GM12872 (cell line): ENCODE data around the gene NADK2.

ENCODE experiments used
- TF ChIP-seq, protein P1 (sequence below): IDR thresholded peaks from 3 replicates; pipeline ENCODE4 v1.5.1; 2011; ENCODE audit warnings: low read depth, mild to moderate bottlenecking, low read length, moderate library complexity; ENCODE audit not compliant: insufficient read depth

NADK2 gene

DNA sequence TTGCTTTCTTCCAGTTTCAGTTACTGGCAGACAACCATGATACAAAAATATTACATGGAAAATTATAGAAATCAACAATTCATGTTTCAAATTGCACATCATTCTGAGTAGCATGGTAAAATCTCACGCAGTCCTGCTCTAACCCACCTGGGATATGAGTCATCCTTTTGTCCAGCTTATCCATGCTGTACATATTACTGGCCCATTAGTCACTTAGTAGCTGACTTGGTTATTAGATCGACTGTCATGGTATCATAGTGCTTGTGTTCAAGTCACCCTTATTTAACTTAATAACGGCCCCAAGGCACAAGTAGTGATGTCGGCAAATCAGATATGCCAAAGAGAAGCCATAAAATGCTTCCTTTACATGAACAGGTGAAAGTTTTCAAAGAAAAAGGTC, 41.2 kb downstream of the NADK2 start:
- TF ChIP-seq, protein P1, sequence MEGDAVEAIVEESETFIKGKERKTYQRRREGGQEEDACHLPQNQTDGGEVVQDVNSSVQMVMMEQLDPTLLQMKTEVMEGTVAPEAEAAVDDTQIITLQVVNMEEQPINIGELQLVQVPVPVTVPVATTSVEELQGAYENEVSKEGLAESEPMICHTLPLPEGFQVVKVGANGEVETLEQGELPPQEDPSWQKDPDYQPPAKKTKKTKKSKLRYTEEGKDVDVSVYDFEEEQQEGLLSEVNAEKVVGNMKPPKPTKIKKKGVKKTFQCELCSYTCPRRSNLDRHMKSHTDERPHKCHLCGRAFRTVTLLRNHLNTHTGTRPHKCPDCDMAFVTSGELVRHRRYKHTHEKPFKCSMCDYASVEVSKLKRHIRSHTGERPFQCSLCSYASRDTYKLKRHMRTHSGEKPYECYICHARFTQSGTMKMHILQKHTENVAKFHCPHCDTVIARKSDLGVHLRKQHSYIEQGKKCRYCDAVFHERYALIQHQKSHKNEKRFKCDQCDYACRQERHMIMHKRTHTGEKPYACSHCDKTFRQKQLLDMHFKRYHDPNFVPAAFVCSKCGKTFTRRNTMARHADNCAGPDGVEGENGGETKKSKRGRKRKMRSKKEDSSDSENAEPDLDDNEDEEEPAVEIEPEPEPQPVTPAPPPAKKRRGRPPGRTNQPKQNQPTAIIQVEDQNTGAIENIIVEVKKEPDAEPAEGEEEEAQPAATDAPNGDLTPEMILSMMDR: no peak

DNA sequence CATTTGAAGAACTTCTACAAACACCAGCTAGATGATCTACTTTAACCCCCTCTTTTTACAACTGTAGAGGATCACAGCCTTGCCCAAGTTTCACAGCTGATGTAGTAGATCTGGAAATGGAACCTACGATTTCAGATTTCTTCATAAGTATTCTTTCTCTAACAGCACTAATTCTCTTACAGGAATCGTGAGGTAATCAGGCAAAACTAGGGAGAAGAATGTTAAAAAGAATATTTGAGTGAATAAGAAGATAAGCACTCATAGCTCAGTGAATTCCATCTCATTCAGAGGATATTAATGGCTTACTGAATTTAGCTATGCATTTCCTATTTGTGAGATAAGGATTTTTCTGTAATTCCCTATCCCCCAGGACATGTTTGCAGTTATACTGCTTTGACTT, 42.1 kb downstream of the NADK2 start:
- TF ChIP-seq, protein P1: no peak

DNA sequence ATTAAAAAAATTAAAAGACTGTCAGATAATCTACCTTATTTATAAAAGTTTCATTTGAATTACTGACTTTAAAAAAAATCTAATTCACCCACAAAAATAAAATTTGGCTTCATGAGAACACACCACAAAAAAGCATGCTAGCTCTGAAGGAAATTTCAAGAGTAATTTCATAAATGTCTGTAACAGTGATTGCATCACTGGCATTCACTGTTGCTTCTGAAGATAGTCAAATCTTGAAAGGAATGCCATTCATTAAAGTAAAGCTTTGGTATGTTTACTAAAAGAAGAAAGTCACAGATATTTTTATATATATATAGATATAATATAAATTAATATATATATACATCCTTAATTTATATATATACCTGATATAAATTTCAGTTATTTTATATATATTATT, 43.4 kb downstream of the NADK2 start:
- TF ChIP-seq, protein P1: no peak

DNA sequence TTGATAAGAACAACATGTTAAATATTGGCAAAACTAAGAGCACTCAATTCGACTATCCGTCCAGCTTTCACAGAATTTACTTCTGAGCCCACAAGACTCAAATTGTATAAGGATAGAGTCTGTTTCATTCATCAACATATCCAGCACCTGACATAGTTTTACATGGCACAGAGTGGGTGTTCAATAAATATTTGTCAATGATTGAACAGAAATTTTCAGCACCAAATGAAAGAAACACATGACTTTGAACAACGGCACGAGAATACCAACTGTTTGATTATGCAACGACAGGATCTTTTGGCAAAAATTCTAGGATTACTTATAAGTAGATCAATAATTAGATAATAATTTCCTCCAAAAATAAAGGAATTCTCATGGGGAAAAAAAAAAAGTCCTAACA, 48.0 kb downstream of the NADK2 start:
- TF ChIP-seq, protein P1: no peak

DNA sequence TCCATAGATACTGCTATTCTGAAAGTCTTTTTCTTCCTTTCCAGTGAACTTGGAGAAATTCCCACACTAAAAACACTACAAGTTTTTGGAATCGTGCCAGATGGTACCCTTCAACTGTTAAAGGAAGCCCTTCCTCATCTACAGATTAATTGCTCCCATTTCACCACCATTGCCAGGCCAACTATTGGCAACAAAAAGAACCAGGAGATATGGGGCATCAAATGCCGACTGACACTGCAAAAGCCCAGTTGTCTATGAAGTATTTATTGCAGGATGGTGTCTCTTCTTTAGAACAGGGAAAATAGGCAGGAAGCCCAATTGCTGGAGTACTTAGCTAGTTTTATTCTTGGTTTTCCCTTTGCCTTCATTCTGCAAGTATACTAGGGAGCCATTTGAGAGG, 60.0 kb downstream of the NADK2 start:
- TF ChIP-seq, protein P1: no peak

DNA sequence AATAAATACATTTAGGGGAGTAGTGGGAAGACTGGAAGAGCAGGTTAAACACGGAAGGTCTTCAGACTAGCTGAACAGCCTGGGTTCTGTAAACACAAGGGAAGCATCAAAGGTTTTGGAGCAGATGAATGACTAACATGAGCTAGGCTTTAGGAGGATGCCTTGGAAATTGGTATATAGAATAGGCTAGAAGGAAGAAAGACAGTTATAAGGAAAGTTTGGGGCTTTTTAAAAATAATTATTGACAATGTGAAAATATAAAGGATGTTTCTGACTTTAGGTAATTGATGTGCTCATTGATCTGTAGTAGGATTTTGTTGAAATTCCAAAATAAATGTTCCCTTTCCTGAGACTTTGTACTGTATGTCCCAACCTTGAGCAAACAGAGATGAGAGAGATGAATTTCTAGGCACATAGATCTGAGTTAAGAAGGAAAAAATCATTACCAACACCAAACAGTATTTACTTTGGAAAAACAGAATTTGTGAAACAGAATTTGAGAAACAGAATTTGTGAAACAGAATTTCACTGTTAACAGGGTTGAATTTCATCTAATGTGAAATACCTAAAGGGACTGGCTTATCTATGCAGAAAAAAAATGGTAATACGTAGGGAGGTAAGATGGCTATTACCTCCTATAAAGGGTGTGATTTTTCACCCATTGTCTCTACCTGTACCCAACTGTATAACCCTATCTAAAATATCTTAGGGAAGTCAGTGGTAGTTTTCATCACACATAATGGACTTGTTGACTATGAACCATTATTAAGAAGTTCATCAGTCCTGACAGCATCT, 61.0 kb downstream of the NADK2 start:
- TF ChIP-seq, protein P1: no peak

DNA sequence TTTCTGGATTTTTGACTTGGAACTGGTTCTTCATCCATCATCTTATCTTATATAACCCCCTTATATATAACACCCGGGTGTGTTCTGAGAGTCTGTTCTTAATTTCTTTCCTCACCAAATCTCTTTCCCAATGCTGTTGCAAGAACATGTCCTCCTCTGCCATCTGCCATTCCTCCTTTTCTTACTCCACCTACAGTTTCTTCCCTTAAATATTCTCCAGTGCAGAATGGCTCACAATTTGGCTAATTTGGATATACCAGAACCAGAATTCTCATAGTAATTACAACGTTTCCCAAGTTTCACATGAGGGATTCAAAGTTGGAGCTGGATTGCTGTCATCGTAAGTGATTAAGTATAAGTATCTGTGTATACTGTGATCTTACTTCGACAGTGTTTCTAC, 61.8 kb downstream of the NADK2 start:
- TF ChIP-seq, protein P1: no peak

DNA sequence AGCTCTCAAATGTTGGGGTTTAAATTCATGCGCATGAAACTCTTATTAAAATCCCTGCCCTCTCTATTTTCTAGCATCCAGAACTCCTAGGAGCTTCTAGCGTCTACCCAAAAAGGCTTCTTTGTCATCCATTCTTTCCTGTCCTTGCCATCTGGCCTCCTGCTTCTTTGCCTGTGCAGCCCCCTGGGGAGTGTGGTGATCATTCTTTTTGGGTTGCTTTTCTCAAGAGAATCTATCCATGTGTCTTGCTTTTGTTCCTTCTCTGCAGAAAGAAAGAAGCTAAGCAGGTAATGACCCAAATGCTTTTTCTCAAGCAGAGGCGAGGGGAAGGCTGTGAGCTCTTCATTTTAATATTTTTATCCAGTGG, 63.2 kb downstream of the NADK2 start:
- TF ChIP-seq, protein P1: no peak
